Memory B cell (primary cell): ENCODE results near the gene MAP2K6.
"Not testable (repeated sequence)": the region's sequence is repeated elsewhere in the genome, so short reads cannot be mapped to it uniquely, and the experiment has no call there.

Experiments used
- ATAC-seq: fragments of 150-1000 bp; cut with Tn5 transposase; 2 replicates; pipeline ENCODE4 v1.10.0; 2021; ENCODE audit warnings: low read depth, mild to moderate bottlenecking, moderate library complexity
- DNase-seq, 2 donors: peaks; one replicate each; pipeline ENCODE4 v3.0.0; 2022; ENCODE audit warnings: low spot score in 2 of 2
- H3K27ac Mint-ChIP-seq: one replicate; pipeline ENCODE4 v1.8.0; 2022; ENCODE audit warnings: mild to moderate bottlenecking, moderate library complexity, mixed read lengths
- H3K27me3 Mint-ChIP-seq: one replicate; pipeline ENCODE4 v1.8.0; 2022; ENCODE audit warnings: mixed read lengths
- H3K36me3 Mint-ChIP-seq: one replicate; pipeline ENCODE4 v1.8.0; 2022; ENCODE audit warnings: mild to moderate bottlenecking, mixed read lengths
- H3K4me1 Mint-ChIP-seq: one replicate; pipeline ENCODE4 v1.8.0; 2022; ENCODE audit warnings: mixed read lengths
- H3K4me3 Mint-ChIP-seq: one replicate; pipeline ENCODE4 v1.8.0; 2022; ENCODE audit warnings: mild to moderate bottlenecking, moderate library complexity, mixed read lengths
- H3K9me3 Mint-ChIP-seq: one replicate; pipeline ENCODE4 v1.8.0; 2022; ENCODE audit warnings: mixed read lengths

The MAP2K6 gene

GRCh38 chr17:69478916-69479315, 64.4 kb downstream of the MAP2K6 start:
- no peak for ATAC-seq
- no peak overlapping the region for H3K27ac Mint-ChIP-seq

GRCh38 chr17:69479756-69480155, 65.3 kb downstream of the MAP2K6 start:
- H3K4me3 Mint-ChIP-seq, result not testable (repeated sequence)

More at GRCh38 chr17:69478916-69479315, 64.4 kb downstream of the MAP2K6 start:
- Mint-ChIP-seq H3K27me3 (no peaks in the 10 kb centered on the region), H3K4me1 (peaks cover 10% of the 10 kb centered on the region), H3K36me3 (peaks cover 8% of the 10 kb centered on the region), H3K4me3 (no peak overlapping the region), H3K9me3 (no peaks in the 10 kb centered on the region)
- no peak for DNase-seq

GRCh38 chr17:69480245-69480644, 65.7 kb downstream of the MAP2K6 start:
- no peaks in the 10 kb centered on the region for H3K9me3 Mint-ChIP-seq
- H3K36me3 Mint-ChIP-seq, result peaks cover 10% of the 10 kb centered on the region
- DNase-seq (no peak), ATAC-seq (no peak)
- H3K4me1 Mint-ChIP-seq, result peaks cover 10% of the 10 kb centered on the region
- H3K4me3 Mint-ChIP-seq, result no peak overlapping the region
- H3K27ac Mint-ChIP-seq, result no peak overlapping the region
- no peaks in the 10 kb centered on the region for H3K27me3 Mint-ChIP-seq

More at GRCh38 chr17:69479756-69480155, 65.3 kb downstream of the MAP2K6 start:
- ATAC-seq, H3K27me3 Mint-ChIP-seq, H3K27ac Mint-ChIP-seq, DNase-seq, H3K9me3 Mint-ChIP-seq, H3K36me3 Mint-ChIP-seq: not testable (repeated sequence)
- peaks cover 10% of the 10 kb centered on the region for H3K4me1 Mint-ChIP-seq

- peaks cover 16% of the 10 kb centered on the region for H3K36me3 Mint-ChIP-seq
- DNase-seq (no peak), ATAC-seq (no peak)
- no peaks in the 10 kb centered on the region for H3K27me3 Mint-ChIP-seq
- H3K4me3 Mint-ChIP-seq, result no peak overlapping the region
- no peaks in the 10 kb centered on the region for H3K4me1 Mint-ChIP-seq
- no peak overlapping the region for H3K27ac Mint-ChIP-seq
- peaks cover 1% of the 10 kb centered on the region for H3K9me3 Mint-ChIP-seq
These were observed 70.8 kb downstream of the MAP2K6 start for GRCh38 chr17:69485251-69485661.

- no peak for DNase-seq
- Mint-ChIP-seq H3K36me3 (peaks cover 16% of the 10 kb centered on the region), H3K27ac (no peak overlapping the region)
These were observed 71.6 kb downstream of the MAP2K6 start for GRCh38 chr17:69485901-69486643.

GRCh38 chr17:69486779-69487637, 72.5 kb downstream of the MAP2K6 start:
- Mint-ChIP-seq H3K4me3 (no peak overlapping the region), H3K27me3 (no peaks in the 10 kb centered on the region), H3K36me3 (peaks cover 16% of the 10 kb centered on the region), H3K27ac (no peak overlapping the region), H3K9me3 (peaks cover 5% of the 10 kb centered on the region), H3K4me1 (peaks cover 3% of the 10 kb centered on the region)
- ATAC-seq (no peak), DNase-seq (no peak)

More at GRCh38 chr17:69485901-69486643, 71.6 kb downstream of the MAP2K6 start:
- ATAC-seq, result no peak
- Mint-ChIP-seq H3K4me1 (peaks cover 3% of the 10 kb centered on the region), H3K4me3 (no peak overlapping the region), H3K27me3 (no peaks in the 10 kb centered on the region), H3K9me3 (peaks cover 5% of the 10 kb centered on the region)

DNA sequence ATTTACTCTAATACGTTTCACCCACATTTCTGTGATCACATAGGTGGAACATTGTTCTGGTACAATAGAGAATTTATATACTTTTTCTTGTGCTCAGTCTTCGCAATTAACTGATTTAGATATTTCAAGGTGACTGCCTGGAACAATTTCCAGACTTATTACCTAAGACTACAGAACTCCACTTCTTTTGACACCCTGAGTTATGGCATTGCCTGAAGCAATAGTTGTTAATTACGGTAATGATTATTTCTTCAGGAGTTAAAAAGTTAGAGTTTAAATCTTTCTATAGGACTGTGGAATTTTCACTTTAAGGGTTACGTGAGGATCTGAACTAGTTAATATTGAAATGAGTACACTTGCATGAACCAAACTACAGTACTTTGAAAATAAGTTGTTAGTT, 74.8 kb downstream of the MAP2K6 start:
- Mint-ChIP-seq H3K4me1 (peaks cover 3% of the 10 kb centered on the region), H3K9me3 (peaks cover 5% of the 10 kb centered on the region), H3K27me3 (no peaks in the 10 kb centered on the region), H3K36me3 (peaks cover 19% of the 10 kb centered on the region), H3K4me3 (no peak overlapping the region), H3K27ac (no peak overlapping the region)
- DNase-seq (no peak), ATAC-seq (no peak)

DNA sequence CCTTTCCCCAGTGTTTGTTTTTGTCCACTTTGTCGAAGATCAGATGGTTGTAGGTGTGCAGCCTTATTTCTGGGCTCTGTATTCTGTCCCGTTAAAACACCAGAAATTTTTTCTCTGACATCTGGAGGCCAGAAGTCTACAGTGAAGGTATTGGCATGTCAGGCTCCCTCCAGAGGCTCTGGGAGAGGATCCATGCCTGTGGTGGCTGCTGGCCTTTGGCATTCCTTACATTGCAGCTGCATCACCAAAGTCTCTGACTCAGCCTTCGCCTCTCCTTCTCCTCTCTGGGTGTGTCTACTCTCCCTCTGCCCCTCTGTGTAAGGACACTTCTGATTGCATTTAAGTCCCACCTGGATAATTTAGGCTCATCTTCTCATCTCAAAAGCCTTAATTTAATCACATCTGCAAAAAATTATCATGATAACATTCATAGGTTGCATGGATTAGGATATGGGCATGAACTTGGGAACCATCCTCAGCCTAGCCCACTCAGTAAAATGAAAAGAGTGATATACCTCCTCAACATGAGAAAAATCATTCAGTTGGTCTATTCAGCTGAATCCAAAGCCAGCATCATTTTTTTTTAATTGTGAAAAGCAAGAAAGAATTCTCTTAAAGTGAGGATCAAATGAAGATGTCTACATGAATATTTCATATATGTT, 78.0 kb downstream of the MAP2K6 start:
- Mint-ChIP-seq H3K27me3 (no peaks in the 10 kb centered on the region), H3K27ac (no peak overlapping the region), H3K4me1 (peaks cover 11% of the 10 kb centered on the region), H3K4me3 (no peak overlapping the region), H3K36me3 (peaks cover 12% of the 10 kb centered on the region), H3K9me3 (peaks cover 5% of the 10 kb centered on the region)
- DNase-seq (no peak), ATAC-seq (no peak)

DNA sequence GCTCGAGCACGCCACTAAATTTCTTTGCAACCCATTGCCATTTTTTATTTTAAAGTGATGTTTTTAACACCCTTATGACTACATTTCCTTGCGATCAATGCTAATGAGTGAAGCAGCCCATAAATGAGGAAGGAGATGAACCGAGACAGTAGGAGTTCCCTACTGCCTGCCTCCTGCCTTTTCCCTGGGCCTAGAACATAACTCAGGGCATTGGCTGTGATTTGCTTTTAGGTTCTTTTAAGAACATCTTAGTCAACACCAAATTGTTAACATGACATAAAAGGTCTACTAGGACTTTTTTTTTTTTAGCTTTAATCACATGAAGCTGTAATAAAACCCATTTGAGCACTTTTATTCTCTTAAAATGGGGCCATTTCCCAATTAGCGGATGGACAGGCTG, 81.3 kb downstream of the MAP2K6 start:
- peaks cover 3% of the 10 kb centered on the region for H3K9me3 Mint-ChIP-seq
- peaks cover 11% of the 10 kb centered on the region for H3K4me1 Mint-ChIP-seq
- DNase-seq (no peak), ATAC-seq (no peak)
- H3K27me3 Mint-ChIP-seq, result no peaks in the 10 kb centered on the region
- no peak overlapping the region for H3K4me3 Mint-ChIP-seq
- no peak overlapping the region for H3K27ac Mint-ChIP-seq
- peaks cover 11% of the 10 kb centered on the region for H3K36me3 Mint-ChIP-seq

DNA sequence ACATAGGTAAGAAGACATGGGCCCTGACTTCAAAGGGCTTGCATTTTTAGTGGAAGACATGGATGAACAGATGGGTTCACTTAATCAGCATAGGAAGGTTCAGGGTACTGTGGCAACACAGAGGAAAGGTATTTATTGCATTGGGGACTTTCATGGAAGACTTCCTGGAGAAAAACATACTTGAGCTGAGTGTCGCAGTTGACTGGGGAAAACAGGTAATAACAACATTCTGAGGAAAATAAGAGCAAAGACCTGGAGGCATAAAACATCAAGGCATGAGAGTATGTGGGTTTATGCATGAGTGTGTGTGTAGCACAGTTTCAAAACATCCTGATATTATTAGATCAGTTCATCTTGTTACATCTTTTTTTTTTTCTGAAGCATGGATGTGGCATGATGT, 82.7 kb downstream of the MAP2K6 start:
- no peak for DNase-seq
- Mint-ChIP-seq H3K27ac (no peak overlapping the region), H3K9me3 (no peaks in the 10 kb centered on the region), H3K4me3 (no peak overlapping the region), H3K27me3 (no peaks in the 10 kb centered on the region), H3K4me1 (peaks cover 11% of the 10 kb centered on the region), H3K36me3 (peaks cover 8% of the 10 kb centered on the region)
- ATAC-seq, result no peak

- no peak for DNase-seq
- no peak overlapping the region for H3K4me3 Mint-ChIP-seq
- H3K36me3 Mint-ChIP-seq, result peaks cover 6% of the 10 kb centered on the region
- peaks cover 22% of the 10 kb centered on the region for H3K4me1 Mint-ChIP-seq
- no peaks in the 10 kb centered on the region for H3K27me3 Mint-ChIP-seq
- no peaks in the 10 kb centered on the region for H3K9me3 Mint-ChIP-seq
- ATAC-seq, result no peak
- no peak overlapping the region for H3K27ac Mint-ChIP-seq
These were observed 84.8 kb downstream of the MAP2K6 start for GRCh38 chr17:69499318-69499717.

- DNase-seq (no peak), ATAC-seq (no peak)
- H3K36me3 Mint-ChIP-seq, result peaks cover 10% of the 10 kb centered on the region
- no peaks in the 10 kb centered on the region for H3K27me3 Mint-ChIP-seq
- no peak overlapping the region for H3K4me3 Mint-ChIP-seq
- no peaks in the 10 kb centered on the region for H3K9me3 Mint-ChIP-seq
- H3K27ac Mint-ChIP-seq, result no peak overlapping the region
- peaks cover 22% of the 10 kb centered on the region for H3K4me1 Mint-ChIP-seq
These were observed 86.5 kb downstream of the MAP2K6 start for GRCh38 chr17:69500911-69501429.

DNA sequence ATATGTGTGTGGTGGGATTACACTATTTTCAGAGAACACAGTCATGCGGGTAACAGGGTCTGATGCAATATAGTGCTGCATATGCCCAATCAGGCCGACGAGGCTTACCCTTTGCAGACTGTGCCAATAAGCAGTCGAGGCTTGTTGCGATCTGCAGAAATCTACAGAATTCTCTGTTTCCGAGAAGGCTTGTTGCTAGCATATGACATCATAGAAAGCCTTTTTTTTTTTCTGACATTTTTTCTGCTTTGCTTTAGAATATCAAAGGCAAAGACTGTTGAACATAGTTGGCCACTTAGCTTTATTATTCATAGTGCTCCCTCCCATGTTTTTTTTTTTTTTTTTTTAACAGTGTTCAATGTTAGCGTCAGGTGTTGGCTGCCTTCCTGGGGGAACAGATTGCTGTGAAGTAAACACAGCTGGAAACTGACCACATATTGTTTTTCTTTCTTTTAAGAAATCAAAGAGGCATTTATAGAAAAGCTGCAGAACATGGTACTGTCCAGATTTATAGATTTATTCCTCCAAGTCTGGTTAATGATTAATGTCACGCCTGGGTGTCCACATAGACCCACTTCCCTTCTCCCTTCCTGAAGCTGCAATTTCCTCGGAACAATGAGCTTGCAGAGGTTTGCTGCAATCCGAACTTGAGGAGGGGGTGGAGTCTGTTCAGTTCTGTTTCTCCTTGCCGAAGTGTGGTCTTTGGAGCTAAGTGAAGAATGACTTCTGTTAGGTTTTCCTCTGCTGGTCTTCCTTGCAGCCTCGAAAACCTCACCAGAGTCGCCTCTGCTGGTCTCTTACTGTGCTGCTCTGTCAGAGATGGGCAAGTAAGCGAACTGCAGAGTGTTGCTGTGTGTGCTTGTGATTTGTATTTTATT, 87.3 kb downstream of the MAP2K6 start:
- no peaks in the 10 kb centered on the region for H3K27me3 Mint-ChIP-seq
- H3K4me3 Mint-ChIP-seq, result peak overlapping the region; percentile 33
- H3K9me3 Mint-ChIP-seq, result no peaks in the 10 kb centered on the region
- no peak overlapping the region for H3K27ac Mint-ChIP-seq
- H3K36me3 Mint-ChIP-seq, result peaks cover 12% of the 10 kb centered on the region
- DNase-seq, result no peak
- ATAC-seq, result no peak
- H3K4me1 Mint-ChIP-seq, result peaks cover 19% of the 10 kb centered on the region
